ENCODE results near the gene HAUS7. TPM values are rescaled to one million over a fixed set of nuclear protein-coding genes. Genes with fewer than 3 reads are reported as not detected.

The HAUS7 gene
- total RNA-seq, 1 donor from 2014 or later = 13.1 TPM

- Mint-ChIP-seq H3K4me1 (no peaks in the 10 kb centered on the region), H3K27ac (no peak overlapping the region), H3K9me3 (peaks cover 24% of the 10 kb centered on the region), H3K4me3 (no peak overlapping the region), H3K27me3 (ENCODE audit: insufficient read depth, low read depth) (no peaks in the 10 kb centered on the region), H3K36me3 (peaks cover 9% of the 10 kb centered on the region)
- H3K4me3 ChIP-seq = no peak overlapping the region
- no peaks in the 10 kb centered on the region for H3F3A ChIP-seq (ENCODE audit: low read depth)
- H3K36me3 ChIP-seq = no peaks in the 10 kb centered on the region
- H3K27ac ChIP-seq = no peak overlapping the region
- H3K9me3 ChIP-seq (ENCODE audit: low read depth) = no peaks in the 10 kb centered on the region
- no peaks in the 10 kb centered on the region for H4K20me1 ChIP-seq (ENCODE audit: low read depth)
- H3K27me3 ChIP-seq = no peaks in the 10 kb centered on the region
- no peaks in the 10 kb centered on the region for H3K79me2 ChIP-seq (ENCODE audit: low read depth)
- H3K4me1 ChIP-seq = no peaks in the 10 kb centered on the region
- H3K4me2 ChIP-seq = no peak overlapping the region
- TF ChIP-seq CTCF (IDR thresholded peaks at IDR 0.05) = no peak
- TF ChIP-seq EZH2 (IDR thresholded peaks at IDR 0.05) = no peak
- no peak for TF ChIP-seq EZH2phosphoT487 (IDR thresholded peaks at IDR 0.05)
- H3K9ac ChIP-seq = no peak overlapping the region
- no peak overlapping the region for H2AFZ ChIP-seq (replicated peaks)
- DNase-seq (ENCODE audit: low spot score) = no peak
These were observed 6.8 kb downstream of the HAUS7 start for GRCh38 chrX:153463556-153463955.

- no peak overlapping the region for H3K4me3 Mint-ChIP-seq
- no peaks in the 10 kb centered on the region for H3K4me1 ChIP-seq
- no peak overlapping the region for H3K9ac ChIP-seq
- H2AFZ ChIP-seq (replicated peaks) = no peak overlapping the region
- H3K27me3 ChIP-seq = no peaks in the 10 kb centered on the region
- H3K27ac ChIP-seq = no peak overlapping the region
- no peaks in the 10 kb centered on the region for H3K36me3 ChIP-seq
- no peak overlapping the region for H3K4me3 ChIP-seq
- no peaks in the 10 kb centered on the region for H3K27me3 Mint-ChIP-seq (ENCODE audit: insufficient read depth, low read depth)
- no peaks in the 10 kb centered on the region for H4K20me1 ChIP-seq (ENCODE audit: low read depth)
- H3F3A ChIP-seq (ENCODE audit: low read depth) = no peaks in the 10 kb centered on the region
- TF ChIP-seq CTCF (IDR thresholded peaks at IDR 0.05) (no peak), EZH2phosphoT487 (IDR thresholded peaks at IDR 0.05) (no peak), EZH2 (IDR thresholded peaks at IDR 0.05) (no peak)
- no peak overlapping the region for H3K4me2 ChIP-seq
- no peak for DNase-seq (ENCODE audit: low spot score)
- H3K4me1 Mint-ChIP-seq = no peaks in the 10 kb centered on the region
- no peak overlapping the region for H3K27ac Mint-ChIP-seq
- H3K79me2 ChIP-seq (ENCODE audit: low read depth) = no peaks in the 10 kb centered on the region
- H3K36me3 Mint-ChIP-seq = peaks cover 9% of the 10 kb centered on the region
- H3K9me3 Mint-ChIP-seq = peaks cover 27% of the 10 kb centered on the region
- no peaks in the 10 kb centered on the region for H3K9me3 ChIP-seq (ENCODE audit: low read depth)
These were observed 7.3 kb downstream of the HAUS7 start for GRCh38 chrX:153463031-153463430.

GRCh38 chrX:153462291-153462690 is 8.1 kb downstream of the HAUS7 start:
- Histone ChIP-seq H3K9me3 (ENCODE audit: low read depth) (no peaks in the 10 kb centered on the region), H4K20me1 (ENCODE audit: low read depth) (no peaks in the 10 kb centered on the region), H3K79me2 (ENCODE audit: low read depth) (no peaks in the 10 kb centered on the region), H3K27me3 (no peaks in the 10 kb centered on the region), H2AFZ (replicated peaks) (no peak overlapping the region), H3K4me3 (no peak overlapping the region), H3K4me2 (no peak overlapping the region), H3K4me1 (no peaks in the 10 kb centered on the region), H3K9ac (no peak overlapping the region), H3K27ac (no peak overlapping the region), H3F3A (ENCODE audit: low read depth) (no peaks in the 10 kb centered on the region), H3K36me3 (no peaks in the 10 kb centered on the region)
- no peak overlapping the region for H3K4me3 Mint-ChIP-seq
- H3K27me3 Mint-ChIP-seq (ENCODE audit: insufficient read depth, low read depth) = no peaks in the 10 kb centered on the region
- no peak for DNase-seq (ENCODE audit: low spot score)
- peaks cover 9% of the 10 kb centered on the region for H3K36me3 Mint-ChIP-seq
- H3K4me1 Mint-ChIP-seq = no peaks in the 10 kb centered on the region
- TF ChIP-seq EZH2phosphoT487 (IDR thresholded peaks at IDR 0.05) (no peak), EZH2 (IDR thresholded peaks at IDR 0.05) (no peak), CTCF (IDR thresholded peaks at IDR 0.05) (no peak)
- H3K9me3 Mint-ChIP-seq = peaks cover 27% of the 10 kb centered on the region
- no peak overlapping the region for H3K27ac Mint-ChIP-seq
